GM19455 (cell line): ENCODE data around the gene HYCC1.
"Not testable (repeated sequence)": the region's sequence is repeated elsewhere in the genome, so short reads cannot be mapped to it uniquely, and the experiment has no call there.

Source experiments
- ATAC-seq: cut with Tn5 transposase; IDR thresholded peaks from one replicate; pipeline ENCODE4 v1.9.1; 2021; ENCODE audit not compliant: unreplicated experiment

HYCC1 gene

GRCh38 chr7:23013715-23014649, at the start of gene HYCC1:
TSS of gene HYCC1 (minus strand) at chr7:23014130. CDS start at chr7:22991111, 23,019 bp downstream.
- peak; percentile 97 for ATAC-seq

GRCh38 chr7:23062452-23062851, 48.5 kb upstream of the HYCC1 start:
- ATAC-seq, result no peak

- no peak for ATAC-seq
These were observed 47.4 kb upstream of the HYCC1 start for GRCh38 chr7:23061327-23061726.

- no peak for ATAC-seq
These were observed 44.6 kb upstream of the HYCC1 start for GRCh38 chr7:23058408-23059096.

GRCh38 chr7:23055582-23056178, 41.8 kb upstream of the HYCC1 start:
- ATAC-seq, result peak; percentile 82

- not testable (repeated sequence) for ATAC-seq
These were observed 37.2 kb upstream of the HYCC1 start for GRCh38 chr7:23051124-23051485.

GRCh38 chr7:23046336-23046735, 32.4 kb upstream of the HYCC1 start:
- not testable (repeated sequence) for ATAC-seq

GRCh38 chr7:23045086-23045485, 31.2 kb upstream of the HYCC1 start:
- ATAC-seq, result not testable (repeated sequence)

- no peak for ATAC-seq
These were observed 30.7 kb upstream of the HYCC1 start for GRCh38 chr7:23044581-23044980.

GRCh38 chr7:23043441-23043840, 29.5 kb upstream of the HYCC1 start:
- no peak for ATAC-seq

GRCh38 chr7:23039674-23040073, 25.7 kb upstream of the HYCC1 start:
- not testable (repeated sequence) for ATAC-seq

- ATAC-seq, result not testable (repeated sequence)
These were observed 21.8 kb upstream of the HYCC1 start for GRCh38 chr7:23035542-23036371.

GRCh38 chr7:23027261-23027660, 13.3 kb upstream of the HYCC1 start:
- ATAC-seq, result no peak

GRCh38 chr7:23026164-23026563, 12.2 kb upstream of the HYCC1 start:
- no peak for ATAC-seq

- ATAC-seq, result no peak
These were observed 10.5 kb upstream of the HYCC1 start for GRCh38 chr7:23024454-23024853.

- ATAC-seq, result no peak
These were observed 8.9 kb upstream of the HYCC1 start for GRCh38 chr7:23022851-23023250.

- ATAC-seq, result no peak
These were observed 8.4 kb upstream of the HYCC1 start for GRCh38 chr7:23022258-23022769.

GRCh38 chr7:23021596-23021995, 7.7 kb upstream of the HYCC1 start:
- no peak for ATAC-seq

- ATAC-seq, result no peak
These were observed 6.9 kb upstream of the HYCC1 start for GRCh38 chr7:23020742-23021401.

GRCh38 chr7:23018750-23019149, 4.8 kb upstream of the HYCC1 start:
- ATAC-seq, result no peak
